Neural cell (in vitro differentiated cells): ENCODE results near the gene RERE. TPM values are rescaled to one million over a fixed set of nuclear protein-coding genes. Genes with fewer than 3 reads are reported as not detected.

ENCODE experiments used
- H2AFZ ChIP-seq: fragments of 200-600, 300-800 bp; sonication (generic), shearing (Covaris generic); 2 replicates; pipeline ENCODE4 v1.6.0; 2014; ENCODE audit warnings: low read depth, mild to moderate bottlenecking, antibody characterized with exemption, low read length, moderate library complexity
- H3F3A ChIP-seq: fragments of 200-600 bp; shearing (Covaris generic); 2 replicates; pipeline ENCODE4 v1.6.1; 2016; ENCODE audit warnings: mild to moderate bottlenecking, moderate library complexity, mixed read lengths, antibody characterized with exemption, low read length; ENCODE audit not compliant: insufficient read depth, poor library complexity, severe bottlenecking
- H3K27ac ChIP-seq: fragments of 200-600, 300-800 bp; sonication (generic), shearing (Covaris generic); 2 replicates; pipeline ENCODE4 v1.5.1; 2014; ENCODE audit warnings: mild to moderate bottlenecking, low read length, moderate library complexity
- H3K27me3 ChIP-seq: fragments of 300-800, 200-600 bp; sonication (generic), shearing (Covaris generic); 2 replicates; pipeline ENCODE4 v1.6.0; 2014; ENCODE audit warnings: mild to moderate bottlenecking, low read depth, low read length, moderate library complexity; ENCODE audit not compliant: insufficient read depth
- H3K36me3 ChIP-seq: fragments of 300-800, 200-600 bp; sonication (generic), shearing (Covaris generic); 2 replicates; pipeline ENCODE4 v1.5.1; 2014; ENCODE audit warnings: mild to moderate bottlenecking, antibody characterized with exemption, low read length, moderate library complexity; ENCODE audit not compliant: insufficient read depth
- H3K4me2 ChIP-seq: fragments of 300-800, 200-600 bp; sonication (generic), shearing (Covaris generic); 2 replicates; pipeline ENCODE4 v1.6.0; 2014; ENCODE audit warnings: mild to moderate bottlenecking, low read length
- H3K4me3 ChIP-seq: fragments of 300-800, 200-600 bp; sonication (generic), shearing (Covaris generic); 2 replicates; pipeline ENCODE4 v1.5.1; 2014; ENCODE audit warnings: mild to moderate bottlenecking, low read length, moderate library complexity
- H3K79me2 ChIP-seq: fragments of 200-600 bp; shearing (Covaris generic); replicated peaks from 2 replicates; pipeline ENCODE4 v1.6.0; 2014; ENCODE audit warnings: mild to moderate bottlenecking, low read length, moderate library complexity; ENCODE audit not compliant: insufficient read depth
- H3K9ac ChIP-seq: fragments of 300-800, 200-600 bp; sonication (generic), shearing (Covaris generic); 2 replicates; pipeline ENCODE4 v1.6.1; 2016; ENCODE audit warnings: mild to moderate bottlenecking, low read length, mixed read lengths
- H3K9me2 ChIP-seq: fragments of 200-600 bp; shearing (Covaris generic); 2 replicates; pipeline ENCODE4 v1.6.1; 2016; ENCODE audit warnings: mild to moderate bottlenecking, low read length, mixed read lengths; ENCODE audit not compliant: insufficient read depth
- H3K9me3 ChIP-seq: fragments of 200-600, 300-800 bp; sonication (generic), shearing (Covaris generic); 2 replicates; pipeline ENCODE4 v1.6.1; 2016; ENCODE audit warnings: mild to moderate bottlenecking, mixed run types, low read length, moderate library complexity, mixed read lengths
- H4K20me1 ChIP-seq: fragments of 200-600 bp; shearing (Covaris generic); 2 replicates; pipeline ENCODE4 v1.6.1; 2016; ENCODE audit warnings: mild to moderate bottlenecking, mixed run types; ENCODE audit not compliant: insufficient read depth
- CTCF ChIP-seq: fragments of 450-650 bp; IDR thresholded peaks from 2 replicates; pipeline ENCODE4 v1.5.1; 2014; ENCODE audit warnings: antibody characterized with exemption, mild to moderate bottlenecking, moderate library complexity; ENCODE audit not compliant: poor library complexity, severe bottlenecking
- EP300 ChIP-seq: fragments of 450-650 bp; conservative IDR thresholded peaks from 2 replicates; pipeline ENCODE4 v1.6.1; 2014; ENCODE audit warnings: antibody characterized with exemption, mild to moderate bottlenecking, moderate library complexity; ENCODE audit not compliant: poor library complexity, severe bottlenecking
- EZH2 ChIP-seq: fragments of 200-600, 300-800 bp; shearing (Covaris generic), sonication (generic); IDR thresholded peaks from 2 replicates; pipeline ENCODE4 v1.6.1; 2014; ENCODE audit warnings: antibody characterized with exemption, low read length, borderline replicate concordance, mild to moderate bottlenecking; ENCODE audit not compliant: insufficient read depth, poor library complexity, severe bottlenecking
- MXI1 ChIP-seq: fragments of 450-650 bp; conservative IDR thresholded peaks from 2 replicates; pipeline ENCODE4 v1.6.1; 2014; ENCODE audit warnings: antibody characterized with exemption, mild to moderate bottlenecking; ENCODE audit not compliant: poor library complexity, severe bottlenecking
- POLR2AphosphoS5 ChIP-seq: IDR thresholded peaks from 2 replicates; pipeline ENCODE4 v1.6.1; 2012
- RAD21 ChIP-seq: fragments of 450-650 bp; conservative IDR thresholded peaks from 2 replicates; pipeline ENCODE4 v1.6.1; 2014; ENCODE audit warnings: antibody characterized with exemption, mild to moderate bottlenecking, moderate library complexity
- REST ChIP-seq: IDR thresholded peaks from 2 replicates; pipeline ENCODE4 v1.6.1; 2012; ENCODE audit warnings: borderline replicate concordance
- SMC3 ChIP-seq: fragments of 450-650 bp; conservative IDR thresholded peaks from 2 replicates; pipeline ENCODE4 v1.6.1; 2014; ENCODE audit warnings: antibody characterized with exemption, mild to moderate bottlenecking, moderate library complexity; ENCODE audit not compliant: poor library complexity
- TAF1 ChIP-seq: IDR thresholded peaks from 2 replicates; pipeline ENCODE4 v1.6.1; 2012; ENCODE audit warnings: low read depth
- polyA plus RNA-seq: library from polyadenylated mRNA; depleted of rRNA; stranded (reverse); fragments of >200 nt; gene quantifications from 2 replicates; pipeline ENCODE4 v1.2.3, GENCODE V29; 2014

Gene RERE
- polyA plus RNA-seq, 1 donor from 2014 or later = 21.0 TPM

GRCh38 chr1:8733484-8733883, 84.0 kb downstream of the RERE start:
- Histone ChIP-seq H3K27ac (no peak overlapping the region), H3K9ac (no peak overlapping the region), H3K27me3 (no peaks in the 10 kb centered on the region), H4K20me1 (peaks cover 5% of the 10 kb centered on the region), H3K79me2 (peaks cover 74% of the 10 kb centered on the region), H3K36me3 (no peaks in the 10 kb centered on the region), H3K9me3 (no peaks in the 10 kb centered on the region), H3F3A (peaks cover 4% of the 10 kb centered on the region), H2AFZ (no peak overlapping the region), H3K4me3 (no peak overlapping the region), H3K4me2 (no peak overlapping the region), H3K9me2 (no peaks in the 10 kb centered on the region)
- TF ChIP-seq TAF1 (no peak), POLR2AphosphoS5 (no peak), EP300 (no peak), SMC3 (no peak), CTCF (no peak), MXI1 (no peak), REST (no peak), RAD21 (no peak), EZH2 (no peak)

GRCh38 chr1:8731162-8731561, 86.3 kb downstream of the RERE start:
- no peaks in the 10 kb centered on the region for H3K9me2 ChIP-seq
- H3K27ac ChIP-seq = no peak overlapping the region
- no peak overlapping the region for H3K4me2 ChIP-seq
- TF ChIP-seq MXI1 = no peak
- no peak for TF ChIP-seq SMC3
- TF ChIP-seq RAD21 = no peak
- TF ChIP-seq CTCF = no peak
- TF ChIP-seq REST = no peak
- no peak for TF ChIP-seq TAF1
- no peak for TF ChIP-seq EZH2
- no peak for TF ChIP-seq EP300
- no peak for TF ChIP-seq POLR2AphosphoS5
- no peaks in the 10 kb centered on the region for H3K36me3 ChIP-seq
- no peak overlapping the region for H2AFZ ChIP-seq
- H3K4me3 ChIP-seq = no peak overlapping the region
- H3K9me3 ChIP-seq = no peaks in the 10 kb centered on the region
- peaks cover 66% of the 10 kb centered on the region for H3K79me2 ChIP-seq
- no peaks in the 10 kb centered on the region for H3F3A ChIP-seq
- no peak overlapping the region for H3K9ac ChIP-seq
- no peaks in the 10 kb centered on the region for H3K27me3 ChIP-seq
- peaks cover 9% of the 10 kb centered on the region for H4K20me1 ChIP-seq
